OCI-LY7 (cell line): ENCODE measurements around the gene SLC25A5. TPM values are rescaled to one million over a fixed set of nuclear protein-coding genes. Genes with fewer than 3 reads are reported as not detected.

Experiments used
- BruUV-seq: library from RNA; stranded (reverse); fragments of 400-500 nt; replicated peaks from 2 replicates; lab custom pipeline; 2021; lab: Mats Ljungman, UMichigan
- CTCF ChIA-PET: fragments of 300-600 bp; sonication (Branson Sonifier 250); formaldehyde crosslinking; loops from one replicate; lab custom pipeline; 2022; ENCODE audit warnings: antibody characterized with exemption; ENCODE audit not compliant: unreplicated experiment; lab: Charles Lee
- POLR2A ChIA-PET: fragments of 300-600 bp; sonication (Branson Sonifier 250); formaldehyde crosslinking; loops from one replicate; lab custom pipeline; 2022; ENCODE audit warnings: antibody characterized with exemption; lab: Charles Lee
- DNase-seq: peaks from one replicate; pipeline ENCODE4 v3.0.0-alpha.2; 2015; ENCODE audit warnings: low spot score
- H2AFZ ChIP-seq: fragments of 200-600 bp; sonication (generic), shearing (Covaris generic); 2 replicates; pipeline ENCODE4 v1.6.1; 2014; ENCODE audit warnings: mild to moderate bottlenecking, antibody characterized with exemption, low read length, moderate library complexity
- H3K27ac ChIP-seq: fragments of 200-600 bp; sonication (generic); 2 replicates; pipeline ENCODE4 v1.5.1; 2014; ENCODE audit warnings: mixed run types, low read depth, mild to moderate bottlenecking, moderate library complexity, low read length, inconsistent platforms; ENCODE audit not compliant: poor library complexity, severe bottlenecking
- H3K36me3 ChIP-seq: fragments of 200-600 bp; sonication (generic); 2 replicates; pipeline ENCODE4 v1.6.1; 2014; ENCODE audit warnings: mild to moderate bottlenecking, antibody characterized with exemption, low read length, moderate library complexity, mixed read lengths; ENCODE audit not compliant: insufficient read depth
- H3K4me1 ChIP-seq: fragments of 200-600 bp; sonication (generic); 2 replicates; pipeline ENCODE4 v1.5.1; 2014; ENCODE audit warnings: mild to moderate bottlenecking, low read length; ENCODE audit not compliant: insufficient read depth, poor library complexity, severe bottlenecking
- H3K4me2 ChIP-seq: fragments of 200-600 bp; sonication (generic); 2 replicates; pipeline ENCODE4 v1.6.1; 2014; ENCODE audit warnings: mild to moderate bottlenecking, low read length
- H3K4me3 ChIP-seq: fragments of 200-600 bp; sonication (generic); 2 replicates; pipeline ENCODE4 v1.5.1; 2014; ENCODE audit warnings: mild to moderate bottlenecking, low read depth, low read length; ENCODE audit not compliant: poor library complexity, severe bottlenecking
- H3K79me2 ChIP-seq: fragments of 200-600 bp; sonication (generic); 2 replicates; pipeline ENCODE4 v1.6.1; 2016; ENCODE audit warnings: low read depth, mild to moderate bottlenecking, low read length, moderate library complexity, mixed read lengths; ENCODE audit not compliant: insufficient read depth
- H3K9me2 ChIP-seq: fragments of 200-600 bp; sonication (generic); 2 replicates; pipeline ENCODE4 v1.6.1; 2016; ENCODE audit warnings: mild to moderate bottlenecking, low read length, mixed read lengths; ENCODE audit not compliant: insufficient read depth
- H3K9me3 ChIP-seq: fragments of 200-600 bp; sonication (generic); 2 replicates; pipeline ENCODE4 v1.6.1; 2014; ENCODE audit warnings: mild to moderate bottlenecking, mixed run types, low read length, mixed read lengths
- H4K20me1 ChIP-seq: fragments of 200-600 bp; sonication (generic); 2 replicates; pipeline ENCODE4 v1.6.1; 2014; ENCODE audit warnings: mild to moderate bottlenecking, antibody characterized with exemption, low read length, moderate library complexity, mixed read lengths; ENCODE audit not compliant: insufficient read depth
- EZH2phosphoT487 ChIP-seq: fragments of 200-600 bp; sonication (generic); IDR thresholded peaks from 2 replicates; pipeline ENCODE4 v1.6.1; 2018; ENCODE audit warnings: low read depth, borderline replicate concordance, mild to moderate bottlenecking, mixed run types, antibody characterized with exemption, low read length, moderate library complexity, mixed read lengths
- intact Hi-C: fragments of 100-400 bp; cut with micrococcal nuclease; formaldehyde crosslinking; loops from one replicate; pipeline ENCODE4 v1.10.0; 2022; ENCODE audit not compliant: unreplicated experiment
- total RNA-seq, 2 experiments: library from RNA; depleted of rRNA in 1 of 2; stranded (reverse); fragments of >200 nt in 1 of 2; shearing (Covaris generic) in 1 of 2; gene quantifications; 2 replicates each; pipeline ENCODE4 v1.2.3, GENCODE V29; 2014 to 2022
- TF ChIP-seq, protein P1 (sequence below): fragments of 200-600 bp; sonication (generic); conservative IDR thresholded peaks from 2 replicates; pipeline ENCODE4 v1.5.1; 2014; ENCODE audit warnings: mild to moderate bottlenecking, antibody characterized with exemption, low read length, moderate library complexity, mixed read lengths

SLC25A5 gene
- total RNA-seq, 2 experiments from 2014 or later, result 231 to 525 TPM

DNA sequence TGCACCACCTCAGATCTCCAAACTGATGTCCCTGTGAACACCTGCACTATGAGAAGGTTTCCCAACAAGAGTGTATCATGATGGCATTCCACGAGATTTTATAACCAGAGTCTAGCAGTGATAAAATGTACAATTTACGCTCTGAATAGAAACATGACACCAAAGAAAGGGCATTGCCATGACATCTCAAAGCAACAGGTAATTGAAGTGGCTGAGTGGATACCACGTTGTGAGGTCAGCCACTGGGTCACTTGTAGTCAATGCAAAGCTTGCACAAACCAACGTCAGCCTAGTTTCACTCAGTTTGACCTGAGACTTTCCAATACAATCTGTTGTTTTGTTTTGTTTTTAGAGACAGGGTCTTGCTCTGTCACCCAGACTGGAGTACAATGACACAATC, 15.0 kb upstream of the SLC25A5 start:
- intact Hi-C loops, result no loop called here
- Histone ChIP-seq H2AFZ (no peak overlapping the region), H4K20me1 (no peaks in the 10 kb centered on the region), H3K27ac (no peak overlapping the region), H3K9me2 (no peaks in the 10 kb centered on the region), H3K4me1 (no peaks in the 10 kb centered on the region), H3K9me3 (no peaks in the 10 kb centered on the region), H3K4me2 (no peak overlapping the region), H3K36me3 (peaks cover 6% of the 10 kb centered on the region; the same call in 1 of the 2 replicates), H3K4me3 (no peak overlapping the region), H3K79me2 (no peaks in the 10 kb centered on the region)
- no peak for DNase-seq
- ChIA-PET POLR2A (no interaction called here), CTCF (no interaction called here)
- TF ChIP-seq EZH2phosphoT487, result no peak
- TF ChIP-seq, protein P1, sequence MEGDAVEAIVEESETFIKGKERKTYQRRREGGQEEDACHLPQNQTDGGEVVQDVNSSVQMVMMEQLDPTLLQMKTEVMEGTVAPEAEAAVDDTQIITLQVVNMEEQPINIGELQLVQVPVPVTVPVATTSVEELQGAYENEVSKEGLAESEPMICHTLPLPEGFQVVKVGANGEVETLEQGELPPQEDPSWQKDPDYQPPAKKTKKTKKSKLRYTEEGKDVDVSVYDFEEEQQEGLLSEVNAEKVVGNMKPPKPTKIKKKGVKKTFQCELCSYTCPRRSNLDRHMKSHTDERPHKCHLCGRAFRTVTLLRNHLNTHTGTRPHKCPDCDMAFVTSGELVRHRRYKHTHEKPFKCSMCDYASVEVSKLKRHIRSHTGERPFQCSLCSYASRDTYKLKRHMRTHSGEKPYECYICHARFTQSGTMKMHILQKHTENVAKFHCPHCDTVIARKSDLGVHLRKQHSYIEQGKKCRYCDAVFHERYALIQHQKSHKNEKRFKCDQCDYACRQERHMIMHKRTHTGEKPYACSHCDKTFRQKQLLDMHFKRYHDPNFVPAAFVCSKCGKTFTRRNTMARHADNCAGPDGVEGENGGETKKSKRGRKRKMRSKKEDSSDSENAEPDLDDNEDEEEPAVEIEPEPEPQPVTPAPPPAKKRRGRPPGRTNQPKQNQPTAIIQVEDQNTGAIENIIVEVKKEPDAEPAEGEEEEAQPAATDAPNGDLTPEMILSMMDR, result no peak
- BruUV-seq, result no TSS peak

DNA sequence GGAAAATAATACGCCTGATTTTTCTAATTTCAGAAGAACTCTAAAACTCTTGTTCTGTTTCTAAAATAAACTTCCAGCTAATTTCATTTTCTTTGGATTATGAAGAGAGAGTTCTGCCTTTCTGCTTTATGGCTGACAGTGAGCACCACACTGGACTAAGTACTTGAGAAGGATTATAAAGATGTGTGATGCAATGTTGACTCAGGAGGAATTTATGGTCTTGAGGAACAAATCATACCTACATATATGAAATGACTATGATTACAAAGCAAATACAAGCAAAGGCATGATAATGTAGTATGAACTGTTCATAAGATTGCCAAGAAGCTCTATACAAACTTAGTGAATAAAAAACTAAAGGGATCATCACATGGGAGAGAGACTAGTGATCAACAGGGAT, 13.0 kb upstream of the SLC25A5 start:
- H3K4me2 ChIP-seq, result no peak overlapping the region
- H3K4me3 ChIP-seq, result no peak overlapping the region
- intact Hi-C loops, result no loop called here
- H3K4me1 ChIP-seq, result no peaks in the 10 kb centered on the region
- no peaks in the 10 kb centered on the region for H4K20me1 ChIP-seq
- POLR2A ChIA-PET, result no interaction called here
- no peak overlapping the region for H2AFZ ChIP-seq
- DNase-seq, result no peak
- no peaks in the 10 kb centered on the region for H3K9me2 ChIP-seq
- H3K9me3 ChIP-seq, result no peaks in the 10 kb centered on the region
- peaks cover 6% of the 10 kb centered on the region; the same call in 1 of the 2 replicates for H3K36me3 ChIP-seq
- CTCF ChIA-PET, result no interaction called here
- BruUV-seq, result no TSS peak
- no peaks in the 10 kb centered on the region for H3K79me2 ChIP-seq
- no peak overlapping the region for H3K27ac ChIP-seq
- TF ChIP-seq, protein P1, result no peak
- no peak for TF ChIP-seq EZH2phosphoT487

DNA sequence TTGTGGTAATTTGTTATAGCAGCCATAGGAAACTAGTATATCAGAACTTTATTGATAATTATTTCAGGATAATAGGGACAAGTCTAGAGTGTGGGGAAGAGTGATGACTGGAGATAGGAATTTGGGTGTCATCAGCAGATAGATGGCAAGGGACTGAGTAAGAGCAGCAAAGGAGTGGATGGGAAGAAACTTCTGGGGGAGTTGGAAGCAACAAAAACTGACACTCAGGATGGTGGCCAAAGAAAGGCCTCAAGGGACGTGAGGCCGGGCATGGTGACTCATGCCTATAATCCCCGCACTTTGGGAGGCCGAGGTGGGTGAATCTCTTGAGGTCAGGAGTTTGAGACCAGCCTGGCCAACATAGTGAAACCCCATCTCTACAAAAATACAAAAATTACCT, 9.1 kb upstream of the SLC25A5 start:
- no TSS peak for BruUV-seq
- H3K9me2 ChIP-seq, result no peaks in the 10 kb centered on the region
- no peak overlapping the region for H3K4me2 ChIP-seq
- no peak for TF ChIP-seq EZH2phosphoT487
- TF ChIP-seq, protein P1, result no peak
- no peaks in the 10 kb centered on the region for H3K4me1 ChIP-seq
- H3K9me3 ChIP-seq, result no peaks in the 10 kb centered on the region
- H3K27ac ChIP-seq, result no peak overlapping the region
- no peaks in the 10 kb centered on the region for H4K20me1 ChIP-seq
- ChIA-PET CTCF (no interaction called here), POLR2A (interaction anchor here (0.6 kb wide), 1 partner anchor 1541 kb away, joined by 4 read pairs; no protein-coding TSS in a partner anchor)
- no peak overlapping the region for H3K4me3 ChIP-seq
- intact Hi-C loops, result no loop called here
- H3K79me2 ChIP-seq, result no peaks in the 10 kb centered on the region
- H3K36me3 ChIP-seq, result no peaks in the 10 kb centered on the region
- H2AFZ ChIP-seq, result no peak overlapping the region
- DNase-seq, result no peak
